ENCODE results near the gene NR4A3.
"Not testable (repeated sequence)": the region's sequence is repeated elsewhere in the genome, so short reads cannot be mapped to it uniquely, and the experiment has no call there.

Gene NR4A3

GRCh38 chr9:99821396-99822108 lies at the start of gene NR4A3:
Gene NR4A3, plus strand, starts transcription at chr9:99821885. Its CDS starts 6,158 bp downstream, at chr9:99828043.
- peak; percentile 97 for DNase-seq (ENCODE audit: low read depth)

- DNase-seq (ENCODE audit: low read depth), result no peak
These were observed 48.1 kb upstream of the NR4A3 start for GRCh38 chr9:99773468-99774138.

GRCh38 chr9:99778308-99778707 lies 43.4 kb upstream of the NR4A3 start:
- DNase-seq (ENCODE audit: low read depth), result peak; percentile 65

GRCh38 chr9:99778836-99779235 lies 42.8 kb upstream of the NR4A3 start:
- no peak for DNase-seq (ENCODE audit: low read depth)

- DNase-seq (ENCODE audit: low read depth), result no peak
These were observed 42.4 kb upstream of the NR4A3 start for GRCh38 chr9:99779277-99779676.

GRCh38 chr9:99782349-99782748 lies 39.3 kb upstream of the NR4A3 start:
- not testable (repeated sequence) for DNase-seq (ENCODE audit: low read depth)

GRCh38 chr9:99782962-99783718 lies 38.5 kb upstream of the NR4A3 start:
- DNase-seq (ENCODE audit: low read depth), result no peak

GRCh38 chr9:99783799-99784198 lies 37.9 kb upstream of the NR4A3 start:
- no peak for DNase-seq (ENCODE audit: low read depth)

- DNase-seq (ENCODE audit: low read depth), result no peak
These were observed 36.6 kb upstream of the NR4A3 start for GRCh38 chr9:99785010-99785590.

- DNase-seq (ENCODE audit: low read depth), result no peak
These were observed 34.1 kb upstream of the NR4A3 start for GRCh38 chr9:99787556-99787955.

- no peak for DNase-seq (ENCODE audit: low read depth)
These were observed 28.2 kb upstream of the NR4A3 start for GRCh38 chr9:99793528-99793927.

- no peak for DNase-seq (ENCODE audit: low read depth)
These were observed 25.5 kb upstream of the NR4A3 start for GRCh38 chr9:99796231-99796630.

GRCh38 chr9:99801775-99802174 lies 19.9 kb upstream of the NR4A3 start:
- no peak for DNase-seq (ENCODE audit: low read depth)

- peak; percentile 37 for DNase-seq (ENCODE audit: low read depth)
These were observed 18.0 kb upstream of the NR4A3 start for GRCh38 chr9:99803694-99804093.

- DNase-seq (ENCODE audit: low read depth), result peak; percentile 55
These were observed 14.3 kb upstream of the NR4A3 start for GRCh38 chr9:99807276-99807852.

- DNase-seq (ENCODE audit: low read depth), result no peak
These were observed 13.7 kb upstream of the NR4A3 start for GRCh38 chr9:99807956-99808355.

GRCh38 chr9:99808454-99808853 lies 13.2 kb upstream of the NR4A3 start:
- no peak for DNase-seq (ENCODE audit: low read depth)

GRCh38 chr9:99809586-99810319 lies 11.9 kb upstream of the NR4A3 start:
- DNase-seq (ENCODE audit: low read depth), result peak; percentile 14

- DNase-seq (ENCODE audit: low read depth), result no peak
These were observed 10.5 kb upstream of the NR4A3 start for GRCh38 chr9:99811172-99811571.

- DNase-seq (ENCODE audit: low read depth), result no peak
These were observed 9.9 kb upstream of the NR4A3 start for GRCh38 chr9:99811598-99812383.

- DNase-seq (ENCODE audit: low read depth), result no peak
These were observed 7.9 kb upstream of the NR4A3 start for GRCh38 chr9:99813739-99814138.
